ENCODE data around the gene NDOR1. TPM values are rescaled to one million over a fixed set of nuclear protein-coding genes. Genes with fewer than 3 reads are reported as not detected.

Gene NDOR1
- total and polyA plus RNA-seq, 2 of the 8 experiments (the other 6 are each of a cell fraction or from before 2014, with no cell fraction given): 25.7 to 32.3 TPM

- H3K4ac ChIP-seq (replicated peaks; ENCODE audit: insufficient read length, low read depth, low read length): no peak overlapping the region
- H3K23me2 ChIP-seq (ENCODE audit: low read depth, low read length): no peaks in the 10 kb centered on the region
- H2BK5ac ChIP-seq (ENCODE audit: low read depth, low read length): no peak overlapping the region
- WGBS, 2 experiments (ENCODE audit: extremely low coverage in 1 of 2, insufficient coverage in 1 of 2, insufficient read length in 1 of 2, insufficient replicate concordance in 2 of 2, low coverage in 1 of 2, low lambda C conversion rate in 2 of 2, missing lambda C conversion rate in 1 of 2): 88% methylated on average over 20 of the region's 20 CpGs; no CpG with 5 or more reads in 1 of the 2 experiments
- H3K4me1 ChIP-seq (replicated peaks in 1 of 4; ENCODE audit: control insufficient read depth in 3 of 4, insufficient read depth in 4 of 4, low read length in 3 of 4): peaks cover 0 to 20% (median 16%) of the 10 kb centered on the region in 4 experiments; a peak in 5 of 7 replicates
- no peak overlapping the region for H4K8ac ChIP-seq (ENCODE audit: extremely low read depth, insufficient read depth, low read length)
- H2BK20ac ChIP-seq (ENCODE audit: low read length): no peak overlapping the region
- H3K27me3 ChIP-seq (replicated peaks in 1 of 4; ENCODE audit: control insufficient read depth in 3 of 4, extremely low read depth in 1 of 4, insufficient read depth in 3 of 4, low read length in 3 of 4): no peaks in the 10 kb centered on the region; a peak in 2 of 7 replicates
- no peak overlapping the region for H3K4me2 ChIP-seq (ENCODE audit: insufficient read depth in 1 of 2, low read depth in 2 of 2, low read length in 2 of 2)
- FAIRE-seq: no peak
- H3K79me2 ChIP-seq (ENCODE audit: control insufficient read depth in 1 of 2, insufficient read depth in 2 of 2, low read length in 2 of 2): peaks cover 0 to 5% of the 10 kb centered on the region in 2 experiments; a peak in 2 of 4 replicates
- no peak overlapping the region for H3K56ac ChIP-seq (replicated peaks; ENCODE audit: insufficient read length, low read depth, low read length)
- no peak overlapping the region for H3K9ac ChIP-seq (replicated peaks in 1 of 4; ENCODE audit: extremely low read depth in 1 of 4, low read depth in 3 of 4, low read length in 3 of 4)
- H4K5ac ChIP-seq (ENCODE audit: insufficient read length, low read depth, low read length): no peak overlapping the region
- TF ChIP-seq SUZ12 (IDR thresholded peaks at IDR 0.05; ENCODE audit: low read length) (no peak), MAFK (IDR thresholded peaks at IDR 0.05; ENCODE audit: low read depth, low read length) (no peak), SIN3A (conservative IDR thresholded peaks at IDR 0.05 in 1 of 2, IDR thresholded peaks at IDR 0.05 in 1 of 2; ENCODE audit: low read depth in 1 of 2, low read length in 2 of 2) (no peak), HDAC2 (IDR thresholded peaks at IDR 0.05; ENCODE audit: borderline replicate concordance in 1 of 2, low read depth in 2 of 2, low read length in 2 of 2) (no peak), KDM1A (IDR thresholded peaks at IDR 0.05; ENCODE audit: borderline replicate concordance, low read length) (no peak), PHF8 (conservative IDR thresholded peaks at IDR 0.05; ENCODE audit: low read depth, low read length) (no peak), SIX5 (IDR thresholded peaks at IDR 0.05; ENCODE audit: low read depth, low read length) (no peak), KDM5A (IDR thresholded peaks at IDR 0.05; ENCODE audit: low read length) (no peak), CREB1 (IDR thresholded peaks at IDR 0.05) (no peak)
- no peak overlapping the region for H3K18ac ChIP-seq (ENCODE audit: extremely low read depth, low read length)
- H3K9me3 ChIP-seq (ENCODE audit: insufficient read depth in 2 of 2, low read depth in 1 of 2, low read length in 1 of 2): no peaks in the 10 kb centered on the region
- no peak overlapping the region for H3K14ac ChIP-seq (ENCODE audit: insufficient read length)
- DNase-seq (ENCODE audit: low read depth in 1 of 2, low spot score in 2 of 2): no peak
- H2BK120ac ChIP-seq (replicated peaks; ENCODE audit: low read depth, low read length): no peak overlapping the region
- H3K4me3 ChIP-seq (ENCODE audit: extremely low read depth in 1 of 4, insufficient read depth in 2 of 4, low read depth in 3 of 4, low read length in 4 of 4): no peak overlapping the region
- no peak overlapping the region for H2AFZ ChIP-seq (ENCODE audit: low read length)
- no peaks in the 10 kb centered on the region; the same call in none of the 2 replicates for H3K79me1 ChIP-seq (ENCODE audit: low read depth, low read length)
- H3K36me3 ChIP-seq (ENCODE audit: control insufficient read depth in 2 of 4, insufficient read depth in 4 of 4, low read length in 3 of 4): peaks cover 4 to 14% (median 12%) of the 10 kb centered on the region in 4 experiments; a peak in 7 of 8 replicates
- no peak overlapping the region for H3K23ac ChIP-seq (ENCODE audit: insufficient read length)
- no peak overlapping the region for H4K91ac ChIP-seq (replicated peaks; ENCODE audit: insufficient read length, low read length)
- ChIA-PET CTCF (ENCODE audit: partially characterized antibody) (interaction anchor here (0.8 to 3.3 kb wide), 8 partner anchors 9 to 59 kb away, joined by 3 to 26 read pairs (median 4); partner anchors contain the start of gene RNF224), POLR2A (ENCODE audit: partially characterized antibody) (interaction anchor here (1.1 to 69.9 kb wide), 3 partner anchors 10 to 34 kb away, joined by 4 to 1462 read pairs (median 1462); partner anchors contain the start of genes CYSRT1, NDOR1, NELFB and RNF208)
- H2BK15ac ChIP-seq (ENCODE audit: low read length): no peak overlapping the region
- no peak overlapping the region for H2AK5ac ChIP-seq (ENCODE audit: low read depth, low read length)
- H3K27ac ChIP-seq (ENCODE audit: low read depth, low read length): no peak overlapping the region
- no peak overlapping the region for H2BK12ac ChIP-seq (ENCODE audit: low read depth, low read length)
- peaks cover 12 to 13% of the 10 kb centered on the region in 2 experiments for H4K20me1 ChIP-seq (replicated peaks in 1 of 2; ENCODE audit: control insufficient read depth in 1 of 2, insufficient read depth in 2 of 2, low read length in 2 of 2)
Observed at GRCh38 chr9:137247135-137247915, 41.8 kb downstream of the NDOR1 start.

Measured in H1 (cell line).